ENCODE measurements around the gene C10orf95. TPM values are rescaled to one million over a fixed set of nuclear protein-coding genes. Genes with fewer than 3 reads are reported as not detected.

The C10orf95 gene
- total and polyA plus RNA-seq, 11 donors: 0.18 to 0.21 TPM; not detected in 9

DNA sequence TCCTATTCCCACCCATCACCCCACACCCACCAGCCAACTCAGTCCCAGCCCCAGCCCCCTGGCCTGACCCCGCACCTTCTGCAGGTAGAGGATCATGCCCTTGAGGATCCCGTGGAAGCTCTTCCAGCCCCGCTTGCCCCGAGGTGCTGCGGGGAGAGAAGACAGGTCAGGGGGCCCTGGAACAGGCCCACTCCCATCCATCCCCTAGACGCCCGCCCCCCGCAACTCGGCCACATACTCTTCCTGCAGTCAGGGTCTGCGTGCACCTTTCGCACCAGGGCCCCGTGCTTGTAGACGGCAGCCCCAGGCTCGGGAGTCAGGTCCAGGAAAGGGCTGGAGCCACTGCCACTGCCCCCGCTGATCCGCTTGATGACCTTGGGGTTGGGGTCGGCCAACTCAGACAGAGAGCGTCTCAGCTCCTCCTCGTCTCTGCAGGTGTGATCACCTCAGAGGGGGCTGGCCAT is 46.2 kb downstream of the C10orf95 start:
- ATAC-seq (no peak), DNase-seq (no peak)
- H3K9me3 ChIP-seq: no peaks in the 10 kb centered on the region
- WGBS, 4 donors: 77 to 86% (median 81%) methylated on average over 16 to 19 of the region's 19 CpGs
- H3K4me3 ChIP-seq: no peak overlapping the region
- peak overlapping the region in 1 of 12 donors; percentile 99 for H3K27ac ChIP-seq
- TF ChIP-seq POLR2A (IDR thresholded peaks at IDR 0.05): no peak
- TF ChIP-seq, protein P1, sequence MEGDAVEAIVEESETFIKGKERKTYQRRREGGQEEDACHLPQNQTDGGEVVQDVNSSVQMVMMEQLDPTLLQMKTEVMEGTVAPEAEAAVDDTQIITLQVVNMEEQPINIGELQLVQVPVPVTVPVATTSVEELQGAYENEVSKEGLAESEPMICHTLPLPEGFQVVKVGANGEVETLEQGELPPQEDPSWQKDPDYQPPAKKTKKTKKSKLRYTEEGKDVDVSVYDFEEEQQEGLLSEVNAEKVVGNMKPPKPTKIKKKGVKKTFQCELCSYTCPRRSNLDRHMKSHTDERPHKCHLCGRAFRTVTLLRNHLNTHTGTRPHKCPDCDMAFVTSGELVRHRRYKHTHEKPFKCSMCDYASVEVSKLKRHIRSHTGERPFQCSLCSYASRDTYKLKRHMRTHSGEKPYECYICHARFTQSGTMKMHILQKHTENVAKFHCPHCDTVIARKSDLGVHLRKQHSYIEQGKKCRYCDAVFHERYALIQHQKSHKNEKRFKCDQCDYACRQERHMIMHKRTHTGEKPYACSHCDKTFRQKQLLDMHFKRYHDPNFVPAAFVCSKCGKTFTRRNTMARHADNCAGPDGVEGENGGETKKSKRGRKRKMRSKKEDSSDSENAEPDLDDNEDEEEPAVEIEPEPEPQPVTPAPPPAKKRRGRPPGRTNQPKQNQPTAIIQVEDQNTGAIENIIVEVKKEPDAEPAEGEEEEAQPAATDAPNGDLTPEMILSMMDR (IDR thresholded peaks at IDR 0.05): no peak
- H3K36me3 ChIP-seq: peaks cover 0 to 33% (median 16%) of the 10 kb centered on the region in 9 donors
- intact Hi-C loops (cut with DNase I): loop anchor here in 2 of 10 donors (5.0 kb wide), 2 partner anchors 72 to 178 kb away; partner anchors contain the start of gene ELOVL3 (in 1 of the 2)
- peaks cover 6 to 28% (median 17%) of the 10 kb centered on the region in 9 donors for H3K27me3 ChIP-seq
- H3K4me1 ChIP-seq: peaks cover 0 to 22% (median 10%) of the 10 kb centered on the region in 12 donors

DNA sequence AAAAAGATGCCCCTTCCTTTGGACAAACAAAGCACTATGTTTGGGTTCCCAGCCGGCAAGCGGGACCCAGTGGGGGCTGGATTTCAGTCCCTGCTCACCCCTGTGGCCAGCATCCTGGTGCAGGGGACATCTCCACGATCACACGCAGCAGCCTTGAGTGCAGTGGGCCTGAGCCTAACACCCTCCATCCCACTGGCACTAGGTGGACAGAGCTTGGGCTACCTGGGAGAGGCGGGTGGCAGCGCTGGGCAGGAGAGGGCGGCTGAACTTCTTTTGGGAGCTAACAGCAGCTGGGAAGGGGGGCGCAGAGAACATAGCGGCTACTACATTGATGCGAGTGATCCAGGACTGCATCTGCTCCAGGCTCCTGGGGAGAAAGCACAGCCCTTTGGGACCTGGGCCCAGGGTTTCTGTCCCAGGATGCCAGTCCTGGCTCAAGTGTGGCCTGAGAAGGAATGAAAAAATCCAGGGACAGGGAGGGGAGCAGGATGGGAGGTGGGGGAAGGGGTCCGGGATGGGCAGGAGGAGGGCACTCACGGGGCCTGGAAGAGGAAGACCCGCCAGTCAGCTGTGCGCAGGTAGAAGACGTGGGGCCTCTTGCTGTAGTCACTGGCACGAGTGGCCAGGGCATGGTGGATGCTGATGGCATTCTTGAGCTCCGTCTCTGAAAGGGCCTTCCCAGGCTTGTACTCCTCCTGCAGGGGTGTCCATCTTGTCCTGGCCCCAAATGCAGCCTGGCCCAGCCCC is 46.8 kb downstream of the C10orf95 start:
- DNase-seq: peak in 1 of 5 donors; percentile 20
- Histone ChIP-seq H3K27ac (peak overlapping the region in 1 of 12 donors; percentile 99), H3K4me1 (peaks cover 0 to 22% (median 11%) of the 10 kb centered on the region in 12 donors), H3K4me3 (no peak overlapping the region), H3K27me3 (peaks cover 3 to 22% (median 12%) of the 10 kb centered on the region in 9 donors), H3K36me3 (peaks cover 0 to 39% (median 16%) of the 10 kb centered on the region in 9 donors), H3K9me3 (no peaks in the 10 kb centered on the region)
- no peak for TF ChIP-seq POLR2A (IDR thresholded peaks at IDR 0.05)
- TF ChIP-seq, protein P1 (IDR thresholded peaks at IDR 0.05): no peak
- WGBS, 4 donors: 81 to 89% (median 86%) methylated on average over 15 to 17 of the region's 17 CpGs
- no peak for ATAC-seq
- intact Hi-C loops (cut with DNase I): loop anchor here in 3 of 10 donors (5.0 kb wide), 3 partner anchors 73 to 237 kb away; partner anchors contain the start of gene ELOVL3 (in 2 of the 3)

DNA sequence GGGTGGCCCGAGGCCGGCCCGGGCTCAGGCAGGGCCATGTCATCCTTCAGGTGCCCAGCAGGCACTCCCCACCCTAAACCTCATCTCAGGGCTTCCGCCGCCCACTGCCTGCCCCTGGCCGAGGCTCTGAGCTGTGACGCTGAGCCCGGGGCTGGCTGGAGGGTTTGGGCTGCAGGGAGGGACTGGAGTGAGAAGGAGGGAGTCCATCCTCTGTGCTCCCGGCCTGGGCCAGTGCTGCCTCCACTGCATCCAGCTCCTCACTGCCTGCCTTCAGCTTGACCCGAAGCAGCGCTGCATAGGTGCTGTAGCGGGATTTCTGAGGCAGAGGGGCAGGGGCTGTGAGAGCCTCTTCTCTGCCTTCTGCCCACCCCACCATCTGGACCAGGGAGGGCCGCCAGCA is 48.2 kb downstream of the C10orf95 start:
- Histone ChIP-seq H3K36me3 (peaks cover 0 to 50% (median 16%) of the 10 kb centered on the region in 9 donors), H3K27ac (peak overlapping the region in 1 of 12 donors; percentile 99), H3K27me3 (peaks cover 0 to 10% (median 3%) of the 10 kb centered on the region in 9 donors), H3K4me3 (no peak overlapping the region), H3K4me1 (peaks cover 0 to 22% (median 13%) of the 10 kb centered on the region in 12 donors), H3K9me3 (no peaks in the 10 kb centered on the region)
- 76 to 89% (median 85%) methylated on average over 3 to 13 of the region's 13 CpGs for WGBS, 4 donors
- TF ChIP-seq, protein P1 (IDR thresholded peaks at IDR 0.05): no peak
- TF ChIP-seq POLR2A (IDR thresholded peaks at IDR 0.05): no peak
- DNase-seq: no peak
- ATAC-seq: no peak
- intact Hi-C loops (cut with DNase I): loop anchor here in 1 of 10 donors (5.0 kb wide), 2 partner anchors 176 to 236 kb away; partner anchors contain the start of gene ELOVL3

DNA sequence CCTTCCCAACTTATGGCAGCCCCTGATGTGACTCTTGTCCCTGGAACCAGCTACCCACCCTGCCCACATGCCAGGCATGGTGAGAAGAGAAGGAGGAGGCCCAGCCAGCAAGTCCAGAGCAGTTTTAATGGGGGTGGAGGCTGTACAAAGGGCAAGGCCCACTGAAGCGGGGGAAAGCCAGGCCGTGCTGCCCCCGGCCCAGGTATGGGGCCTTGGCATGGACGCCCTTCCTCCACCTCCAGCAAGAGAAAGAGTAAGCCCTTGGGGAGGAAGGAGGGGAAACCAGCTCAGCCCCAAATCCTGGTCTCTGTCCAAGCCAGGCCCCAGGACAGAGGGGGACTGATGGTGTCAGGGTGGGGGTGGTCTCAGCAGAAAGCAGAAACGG is 48.8 kb downstream of the C10orf95 start:
- intact Hi-C loops (cut with DNase I): loop anchor here in 1 of 10 donors (5.0 kb wide), 2 partner anchors 175 to 235 kb away; partner anchors contain the start of gene ELOVL3
- H3K4me3 ChIP-seq: no peak overlapping the region
- H3K27me3 ChIP-seq: peaks cover 0 to 4% (median 0%) of the 10 kb centered on the region in 9 donors
- DNase-seq (no peak), ATAC-seq (no peak)
- H3K4me1 ChIP-seq: peaks cover 0 to 28% (median 13%) of the 10 kb centered on the region in 12 donors
- no peaks in the 10 kb centered on the region for H3K9me3 ChIP-seq
- 84 to 95% (median 89%) methylated on average over 2 to 5 of the region's 5 CpGs for WGBS, 4 donors
- H3K36me3 ChIP-seq: peaks cover 0 to 56% (median 20%) of the 10 kb centered on the region in 9 donors
- TF ChIP-seq, protein P1 (IDR thresholded peaks at IDR 0.05): no peak
- no peak for TF ChIP-seq POLR2A (IDR thresholded peaks at IDR 0.05)
- peak overlapping the region in 1 of 12 donors; percentile 99 for H3K27ac ChIP-seq

Measured in heart left ventricle (tissue), 16 donors.